NB4 (cell line): ENCODE results near the gene GNA14.

ENCODE experiments used
- CTCF ChIP-seq: IDR thresholded peaks from one replicate; pipeline ENCODE4 v1.5.1; 2012; ENCODE audit warnings: low read depth, low read length
- POLR2A ChIP-seq: IDR thresholded peaks from 2 replicates; pipeline ENCODE4 v1.6.1; 2011; ENCODE audit warnings: mild to moderate bottlenecking; ENCODE audit not compliant: insufficient read length; ENCODE audit errors: extremely low read depth

GRCh38 chr9:77403239-77403638 lies 244.9 kb downstream of the GNA14 start:
- TF ChIP-seq POLR2A = no peak
- TF ChIP-seq CTCF = no peak
